SH-SY5Y (cell line): Measurements from ENCODE around the gene LRRC74A.

Experiments used
- GATA2 ChIP-seq: IDR thresholded peaks from 2 replicates; pipeline ENCODE4 v1.6.1; 2011; ENCODE audit warnings: mild to moderate bottlenecking, low read depth, low read length
- GATA3 ChIP-seq: IDR thresholded peaks from 2 replicates; pipeline ENCODE4 v1.6.1; 2011; ENCODE audit warnings: low read depth, mild to moderate bottlenecking, low read length, moderate library complexity

GRCh38 chr14:76908834-76909233 is 82.6 kb downstream of the LRRC74A start:
- TF ChIP-seq GATA3 (no peak), GATA2 (no peak)
